Glomerular visceral epithelial cell (primary cell): ENCODE results near the gene ZNF84.

Experiments used
- DNase-seq: peaks from one replicate; pipeline ENCODE4 v3.0.0-alpha.2; 2016; ENCODE audit errors: extremely low spot score

The ZNF84 gene

GRCh38 chr12:133037207-133038005 lies at the start of gene ZNF84:
TSS of gene ZNF84 (plus strand) at chr12:133037509. CDS start at chr12:133041468, 3,959 bp downstream.
- DNase-seq, result peak; percentile 98

- no peak for DNase-seq
These were observed 38.6 kb upstream of the ZNF84 start for GRCh38 chr12:132998741-132999140.

GRCh38 chr12:133010657-133011297 lies 26.5 kb upstream of the ZNF84 start:
- DNase-seq, result no peak

GRCh38 chr12:133023566-133023965 lies 13.7 kb upstream of the ZNF84 start:
- no peak for DNase-seq

DNA sequence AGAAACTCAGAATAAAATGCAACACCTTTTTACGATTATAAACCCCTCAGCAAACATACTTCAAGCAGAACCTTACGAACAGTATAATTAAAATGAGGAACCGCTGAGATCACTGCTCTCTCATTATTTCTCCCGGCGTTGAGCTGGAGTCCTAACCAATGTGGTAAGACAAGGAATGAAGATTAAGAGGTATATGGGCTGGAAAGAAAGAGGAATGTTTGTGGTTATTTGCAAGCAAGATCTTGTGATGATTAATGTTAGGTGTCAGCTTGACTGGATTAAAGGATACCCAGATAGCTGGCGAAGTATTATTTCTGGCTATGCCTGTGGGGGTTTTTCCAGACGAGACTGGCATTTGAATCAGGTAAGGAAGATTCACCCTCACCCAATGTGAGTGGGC lies 10.3 kb upstream of the ZNF84 start:
- DNase-seq, result peak; percentile 40

DNA sequence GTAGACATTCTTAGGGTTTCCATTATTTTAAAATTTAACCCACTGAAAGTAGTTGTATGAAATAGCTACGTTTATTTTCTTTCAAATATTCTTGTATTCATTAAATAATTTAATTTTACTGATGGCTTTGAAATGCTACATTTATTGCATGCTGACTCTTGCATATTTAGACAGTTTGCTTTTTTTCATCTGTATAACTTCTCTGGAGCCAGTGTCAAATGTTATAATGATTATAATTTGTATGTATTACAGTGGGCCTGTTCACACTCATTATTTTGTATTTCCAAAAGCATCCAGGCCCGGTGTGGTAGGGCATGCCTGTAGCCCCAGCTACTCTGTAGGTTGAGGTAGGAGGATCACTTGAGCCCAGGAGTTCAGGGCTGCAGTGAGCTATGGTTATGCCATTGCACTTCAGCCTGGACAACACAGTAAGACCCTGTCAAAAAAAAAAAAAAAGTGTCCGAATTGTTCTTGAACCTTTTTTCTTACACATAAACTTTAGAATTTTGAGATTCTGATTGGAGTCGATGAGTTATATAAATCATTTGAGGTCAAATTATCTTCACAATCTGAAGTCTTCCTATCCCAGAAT lies 905 bp downstream of the ZNF84 start:
- DNase-seq, result no peak

DNA sequence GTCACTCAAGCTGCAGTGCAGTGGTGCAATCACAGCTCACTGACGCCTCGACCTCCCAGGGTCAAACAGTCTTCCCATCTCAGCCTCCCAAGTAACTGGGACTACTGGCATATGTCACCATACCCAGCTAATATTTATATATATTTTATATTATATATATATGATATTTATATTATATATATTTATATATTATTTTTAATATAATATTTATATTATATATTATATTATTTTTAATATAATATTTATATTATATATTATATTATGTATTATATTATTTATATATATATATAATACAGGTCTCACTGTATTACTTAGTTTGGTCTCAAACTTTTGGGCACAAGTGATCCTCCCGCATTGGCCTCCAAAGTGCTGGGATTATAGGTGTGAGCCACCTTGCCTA lies 9.4 kb downstream of the ZNF84 start:
- DNase-seq, result no peak

DNA sequence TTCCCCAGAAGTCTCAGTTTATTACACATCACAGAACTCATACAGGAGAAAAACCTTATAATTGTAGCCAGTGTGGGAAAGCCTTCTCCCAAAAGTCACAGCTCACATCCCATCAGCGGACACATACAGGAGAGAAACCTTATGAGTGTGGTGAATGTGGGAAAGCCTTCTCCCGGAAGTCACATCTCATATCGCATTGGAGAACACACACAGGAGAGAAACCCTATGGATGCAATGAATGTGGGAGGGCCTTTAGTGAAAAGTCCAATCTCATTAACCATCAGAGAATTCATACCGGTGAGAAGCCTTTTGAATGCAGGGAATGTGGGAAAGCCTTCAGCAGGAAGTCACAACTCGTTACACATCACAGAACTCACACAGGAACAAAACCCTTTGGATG lies 20.1 kb downstream of the ZNF84 start:
- DNase-seq, result no peak

DNA sequence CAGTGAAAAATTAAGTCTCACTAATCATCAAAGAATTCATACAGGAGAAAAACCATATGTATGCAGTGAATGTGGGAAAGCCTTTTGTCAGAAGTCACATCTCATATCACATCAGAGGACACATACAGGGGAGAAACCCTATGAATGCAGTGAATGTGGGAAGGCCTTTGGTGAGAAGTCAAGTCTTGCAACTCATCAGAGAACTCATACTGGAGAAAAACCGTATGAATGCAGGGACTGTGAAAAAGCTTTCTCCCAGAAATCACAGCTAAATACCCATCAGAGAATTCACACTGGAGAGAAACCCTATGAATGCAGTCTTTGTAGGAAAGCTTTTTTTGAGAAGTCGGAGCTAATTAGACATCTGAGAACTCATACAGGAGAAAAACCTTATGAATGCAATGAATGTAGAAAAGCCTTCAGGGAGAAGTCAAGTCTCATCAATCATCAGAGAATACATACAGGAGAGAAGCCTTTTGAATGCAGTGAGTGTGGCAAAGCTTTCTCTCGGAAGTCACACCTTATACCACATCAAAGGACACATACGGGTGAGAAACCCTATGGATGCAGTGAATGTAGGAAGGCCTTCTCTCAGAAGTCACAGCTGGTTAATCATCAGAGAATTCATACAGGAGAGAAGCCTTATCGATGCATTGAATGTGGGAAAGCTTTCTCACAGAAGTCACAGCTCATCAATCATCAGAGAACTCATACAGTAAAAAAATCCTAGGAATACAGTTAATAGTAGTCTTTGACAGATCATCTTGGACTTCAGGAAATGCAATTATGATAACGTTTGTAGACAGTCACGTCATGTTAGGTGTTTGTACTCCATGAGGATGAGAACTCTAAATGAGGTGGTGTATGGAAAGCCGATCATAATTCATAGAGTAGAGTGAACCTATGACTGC lies 21.1 kb downstream of the ZNF84 start:
- no peak for DNase-seq

GRCh38 chr12:133061954-133062353 lies 24.6 kb downstream of the ZNF84 start:
- no peak for DNase-seq

- DNase-seq, result no peak
These were observed 26.2 kb downstream of the ZNF84 start for GRCh38 chr12:133063556-133063955.

DNA sequence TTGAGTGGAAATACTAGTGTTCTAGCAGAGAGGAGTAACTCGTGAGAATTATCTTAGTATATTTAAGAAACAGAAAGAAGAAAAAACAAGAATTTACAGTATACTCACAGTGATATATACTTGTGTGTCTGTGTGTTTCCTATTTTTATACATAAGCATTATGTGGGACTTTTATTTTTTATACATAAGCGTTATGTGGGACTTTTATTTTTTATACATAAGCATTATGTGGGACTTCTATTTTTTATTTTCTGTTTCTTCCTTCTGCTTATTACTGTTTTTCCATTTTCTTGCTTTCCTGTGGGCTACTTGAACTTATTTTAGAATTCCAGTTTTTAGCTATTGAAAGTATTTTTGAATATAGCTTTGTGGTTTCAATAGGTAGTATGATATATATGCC lies 36.5 kb downstream of the ZNF84 start:
- no peak for DNase-seq

GRCh38 chr12:133080026-133080367 lies 42.7 kb downstream of the ZNF84 start:
- DNase-seq, result peak; percentile 78

GRCh38 chr12:133080368-133081158 lies 43.3 kb downstream of the ZNF84 start, which contains the start of gene ZNF140:
TSS of gene ZNF140 (plus strand) at chr12:133080923. CDS start at chr12:133081321, 398 bp downstream.
- peak; percentile 75 for DNase-seq

DNA sequence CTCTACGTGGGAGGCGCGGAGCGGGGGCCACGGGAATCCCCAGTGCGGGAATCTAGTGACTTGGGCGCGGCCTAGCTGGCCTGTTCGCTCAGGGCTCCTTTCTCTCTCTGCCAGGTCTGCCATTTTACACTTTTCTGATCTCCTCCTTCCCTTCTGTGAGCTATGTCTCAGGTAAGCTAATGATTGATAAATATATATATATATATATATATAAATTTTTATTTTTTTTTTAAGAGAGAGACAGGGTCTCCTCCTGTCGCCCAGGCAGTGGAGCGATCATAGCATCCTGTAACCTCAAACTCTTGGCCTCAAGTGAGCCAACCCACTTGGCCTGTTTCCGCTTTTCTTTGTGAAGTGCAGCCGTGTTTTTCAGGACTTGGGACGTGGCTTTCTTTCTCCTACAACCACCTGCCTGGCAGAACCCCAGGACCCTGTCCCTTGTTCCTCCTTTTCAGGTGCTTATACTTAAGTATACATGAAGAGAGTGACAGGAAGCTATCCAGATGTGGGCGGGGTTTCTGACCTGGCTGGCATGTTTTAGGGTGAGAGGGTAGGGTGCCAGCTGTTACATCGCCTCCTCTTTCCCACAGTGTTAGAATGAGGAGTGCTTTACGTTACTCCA lies 44.0 kb downstream of the ZNF84 start:
- DNase-seq, result no peak

- DNase-seq, result no peak
These were observed 46.0 kb downstream of the ZNF84 start for GRCh38 chr12:133083345-133083744.

DNA sequence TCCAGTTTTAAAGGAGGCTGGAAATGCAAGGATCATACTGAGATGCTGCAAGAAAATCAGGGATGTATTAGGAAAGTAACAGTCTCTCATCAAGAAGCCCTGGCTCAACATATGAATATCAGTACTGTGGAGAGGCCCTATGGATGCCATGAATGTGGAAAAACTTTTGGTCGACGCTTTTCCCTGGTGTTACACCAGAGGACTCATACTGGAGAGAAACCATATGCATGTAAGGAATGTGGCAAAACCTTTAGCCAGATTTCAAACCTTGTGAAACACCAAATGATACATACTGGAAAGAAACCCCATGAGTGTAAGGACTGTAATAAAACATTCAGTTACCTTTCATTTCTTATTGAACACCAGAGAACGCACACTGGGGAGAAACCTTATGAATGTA lies 68.3 kb downstream of the ZNF84 start:
- no peak for DNase-seq

DNA sequence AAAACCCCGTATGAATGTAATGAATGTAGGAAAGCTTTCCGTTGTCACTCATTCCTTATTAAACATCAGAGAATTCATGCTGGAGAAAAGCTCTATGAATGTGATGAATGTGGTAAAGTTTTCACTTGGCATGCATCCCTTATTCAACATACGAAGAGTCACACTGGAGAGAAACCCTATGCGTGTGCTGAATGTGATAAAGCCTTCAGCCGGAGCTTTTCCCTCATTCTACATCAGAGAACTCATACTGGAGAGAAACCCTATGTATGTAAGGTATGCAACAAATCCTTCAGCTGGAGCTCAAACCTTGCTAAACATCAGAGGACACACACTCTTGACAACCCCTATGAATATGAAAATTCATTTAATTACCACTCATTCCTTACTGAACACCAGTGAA lies 68.9 kb downstream of the ZNF84 start:
- DNase-seq, result no peak

- no peak for DNase-seq
These were observed 69.8 kb downstream of the ZNF84 start for GRCh38 chr12:133107121-133107520.

DNA sequence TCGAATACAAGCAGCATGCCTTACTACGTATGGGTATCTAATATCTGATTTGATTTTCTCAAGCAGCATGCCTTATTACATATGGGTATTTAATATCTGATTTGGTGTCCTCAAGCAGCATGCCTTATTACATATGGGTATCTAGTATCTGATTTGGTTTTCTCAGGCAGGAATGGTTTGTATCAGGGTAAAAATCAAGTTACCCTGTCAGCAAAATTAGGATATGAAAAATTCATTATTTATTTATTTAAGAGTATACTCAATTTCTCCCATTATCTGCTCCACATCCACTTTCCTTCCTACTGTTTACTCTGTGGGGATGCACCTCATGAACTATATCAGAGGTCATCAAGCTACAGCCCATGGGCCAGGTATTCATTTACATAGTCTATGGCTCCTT lies 70.8 kb downstream of the ZNF84 start:
- DNase-seq, result no peak
